CD4-positive, alpha-beta T cell treated with Interleukin-1 beta for 1 hour (primary cell): ENCODE data around the gene ZFPL1.

Source experiments
- DNase-seq, 2 donors: peaks; one replicate each; pipeline ENCODE4 v3.0.0-alpha.2; 2020 to 2022

Gene ZFPL1

GRCh38 chr11:65130631-65131416, 46.8 kb downstream of the ZFPL1 start:
- no peak for DNase-seq

DNA sequence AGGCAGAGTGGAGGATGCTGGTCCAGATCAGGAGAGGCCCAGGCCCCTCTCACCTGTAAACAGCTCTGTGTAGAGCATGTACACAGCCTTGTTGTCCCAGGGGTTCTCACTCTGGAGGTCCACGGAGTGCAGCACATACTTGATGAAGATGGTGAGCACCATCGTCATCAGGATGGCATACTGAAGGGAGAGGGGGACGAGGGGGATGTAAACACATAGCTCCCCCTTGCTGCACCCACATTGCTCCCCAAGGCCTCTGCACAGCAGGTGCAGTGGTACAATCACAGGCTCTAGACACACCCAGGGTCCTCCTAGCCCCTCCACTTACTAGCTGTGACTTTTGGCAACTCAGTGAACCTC, 47.4 kb downstream of the ZFPL1 start:
- DNase-seq: no peak

- DNase-seq: no peak
Observed at GRCh38 chr11:65131895-65132237, 47.8 kb downstream of the ZFPL1 start.

DNA sequence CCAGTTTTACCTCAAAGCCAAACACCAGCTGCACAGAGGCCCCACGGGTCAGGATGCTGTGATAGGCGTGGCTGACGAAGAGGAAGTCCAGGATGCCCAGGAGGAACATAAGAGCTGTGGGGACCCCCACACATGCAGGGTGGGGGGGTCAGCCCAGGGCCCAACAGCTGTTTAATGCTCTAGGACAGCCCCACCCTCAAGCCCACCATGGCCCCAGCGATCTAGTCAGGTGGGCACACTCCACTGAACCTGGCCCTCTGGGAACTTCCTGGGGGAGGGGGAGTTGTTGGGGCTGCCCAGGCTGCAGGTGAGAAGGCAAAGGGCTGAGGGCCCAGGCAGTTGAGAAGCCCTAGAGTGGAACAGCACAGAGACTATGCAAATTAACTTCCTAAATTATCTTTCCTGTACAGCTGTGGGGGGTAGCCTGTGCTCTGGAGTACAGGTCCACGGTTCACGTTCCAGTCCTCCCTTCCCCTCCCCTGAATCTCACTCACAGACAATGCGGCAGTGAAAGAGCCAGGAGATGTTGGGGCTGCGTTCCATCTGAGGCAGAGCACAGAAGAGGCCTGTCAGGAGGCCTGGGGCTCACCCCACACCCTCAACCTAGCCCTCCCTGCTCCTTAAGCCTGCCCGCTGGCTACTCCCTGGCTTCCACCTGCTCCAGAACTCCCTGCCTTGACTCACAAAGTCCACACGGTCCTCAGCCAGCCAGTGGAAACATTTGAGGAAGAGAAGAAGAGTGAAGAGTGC, 48.4 kb downstream of the ZFPL1 start:
- DNase-seq: peak in 1 of 2 donors; percentile 63

- DNase-seq: peak; percentile 55 to 68
Observed at GRCh38 chr11:65132988-65133700, 49.1 kb downstream of the ZFPL1 start.

GRCh38 chr11:65133724-65134123, 49.7 kb downstream of the ZFPL1 start:
- no peak for DNase-seq

- DNase-seq: peak; percentile 90 to 93
Observed at GRCh38 chr11:65134240-65134951, 50.4 kb downstream of the ZFPL1 start, which contains the start of gene SYVN1. Gene SYVN1 (minus strand): TSS chr11:65134519. CDS start chr11:65133601, 918 bp downstream.

GRCh38 chr11:65134952-65135632, 51.1 kb downstream of the ZFPL1 start:
- DNase-seq: peak; percentile 91 to 93

- DNase-seq: no peak
Observed at GRCh38 chr11:65135633-65136145, 51.7 kb downstream of the ZFPL1 start.

DNA sequence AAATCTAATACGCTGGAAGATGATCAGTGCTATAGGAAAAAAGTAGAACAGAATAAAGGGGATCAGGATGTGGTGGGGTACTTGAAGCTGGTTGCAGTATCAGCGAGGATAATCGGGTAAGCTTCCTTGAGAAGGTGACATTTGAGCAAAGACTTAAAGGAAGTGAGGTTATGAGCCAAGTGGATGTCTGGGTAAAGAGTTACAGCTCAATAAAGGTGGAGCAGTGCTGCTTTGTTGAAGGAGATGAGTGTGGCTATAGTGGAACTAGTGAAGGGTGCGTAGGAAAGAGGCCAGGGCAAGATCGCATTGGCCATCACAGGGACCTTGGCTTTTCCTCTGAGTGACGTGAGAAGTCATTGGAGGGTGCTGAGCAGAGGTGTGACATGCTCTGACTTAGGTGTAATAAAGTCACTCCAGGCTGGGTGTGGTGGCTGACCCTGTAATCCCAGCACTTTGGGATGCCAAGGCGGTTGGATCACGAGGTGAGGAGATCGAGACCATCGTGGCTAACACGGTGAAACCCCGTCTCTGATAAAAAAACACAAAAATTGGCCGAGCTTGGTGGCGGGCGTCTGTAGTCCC, 52.6 kb downstream of the ZFPL1 start:
- DNase-seq: no peak
